H9 (cell line): ENCODE results near the gene SYT7. TPM values are rescaled to one million over a fixed set of nuclear protein-coding genes. Genes with fewer than 3 reads are reported as not detected.

Experiments used
- DNase-seq: peaks from one replicate; pipeline ENCODE4 v3.0.0-alpha.2; 2017
- H2AFZ ChIP-seq: one replicate; pipeline ENCODE4 v1.6.1; 2013; ENCODE audit warnings: mild to moderate bottlenecking, low read length, control low read depth, moderate library complexity
- H2AK5ac ChIP-seq: 2 replicates; pipeline ENCODE4 v1.6.1; 2013; ENCODE audit warnings: low read length, control low read depth, mixed read lengths; ENCODE audit not compliant: insufficient read length
- H2BK120ac ChIP-seq: one replicate; pipeline ENCODE4 v1.6.1; 2013; ENCODE audit warnings: low read depth, mild to moderate bottlenecking, low read length, control low read depth, inconsistent platforms; ENCODE audit not compliant: poor library complexity, severe bottlenecking
- H2BK12ac ChIP-seq: 2 replicates; pipeline ENCODE4 v1.6.1; 2013; ENCODE audit warnings: low read length, control low read depth, mixed read lengths, low read depth; ENCODE audit not compliant: insufficient read length
- H2BK15ac ChIP-seq: 2 replicates; pipeline ENCODE4 v1.6.1; 2013; ENCODE audit warnings: low read depth, low read length, control low read depth
- H2BK20ac ChIP-seq: one replicate; pipeline ENCODE4 v1.6.1; 2013; ENCODE audit warnings: low read depth, mild to moderate bottlenecking, low read length, control low read depth, inconsistent platforms; ENCODE audit not compliant: poor library complexity, severe bottlenecking
- H2BK5ac ChIP-seq: 2 replicates; pipeline ENCODE4 v1.6.1; 2013; ENCODE audit warnings: low read length, control low read depth, mixed read lengths; ENCODE audit not compliant: insufficient read length
- H3K14ac ChIP-seq: 2 replicates; pipeline ENCODE4 v1.6.1; 2013; ENCODE audit warnings: low read length, control low read depth; ENCODE audit not compliant: insufficient read depth
- H3K18ac ChIP-seq: 2 replicates; pipeline ENCODE4 v1.6.1; 2013; ENCODE audit warnings: low read depth, mild to moderate bottlenecking, mixed read lengths, low read length, control low read depth; ENCODE audit not compliant: insufficient read length
- H3K23ac ChIP-seq: 2 replicates; pipeline ENCODE4 v1.6.1; 2013; ENCODE audit warnings: low read length, control low read depth, mixed read lengths, low read depth; ENCODE audit not compliant: insufficient read length
- H3K23me2 ChIP-seq: 2 replicates; pipeline ENCODE4 v1.6.1; 2013; ENCODE audit warnings: low read depth, mild to moderate bottlenecking, mixed read lengths, low read length, control low read depth; ENCODE audit not compliant: insufficient read length, poor library complexity, severe bottlenecking
- H3K27ac ChIP-seq: 2 replicates; pipeline ENCODE4 v1.5.1; 2013; ENCODE audit warnings: low read length, control low read depth, mixed read lengths, low read depth; ENCODE audit not compliant: insufficient read length
- H3K27me3 ChIP-seq: 2 replicates; pipeline ENCODE4 v1.6.1; 2013; ENCODE audit warnings: low read length, control low read depth, inconsistent platforms; ENCODE audit not compliant: insufficient read depth
- H3K4ac ChIP-seq: 2 replicates; pipeline ENCODE4 v1.6.1; 2013; ENCODE audit warnings: low read depth, mild to moderate bottlenecking, control low read depth, inconsistent platforms, low read length, moderate library complexity
- H3K4me1 ChIP-seq: 2 replicates; pipeline ENCODE4 v1.6.1; 2013; ENCODE audit warnings: low read length, control low read depth, inconsistent platforms; ENCODE audit not compliant: insufficient read depth
- H3K4me2 ChIP-seq: 2 replicates; pipeline ENCODE4 v1.6.1; 2013; ENCODE audit warnings: low read length, control low read depth, mixed read lengths; ENCODE audit not compliant: insufficient read length, insufficient read depth
- H3K56ac ChIP-seq: 2 replicates; pipeline ENCODE4 v1.6.1; 2013; ENCODE audit warnings: low read depth, mild to moderate bottlenecking, mixed read lengths, low read length, control low read depth; ENCODE audit not compliant: insufficient read length
- H3K79me1 ChIP-seq: 2 replicates; pipeline ENCODE4 v1.6.1; 2013; ENCODE audit warnings: low read depth, mild to moderate bottlenecking, moderate library complexity, low read length, control low read depth, inconsistent platforms; ENCODE audit not compliant: insufficient read depth, poor library complexity, severe bottlenecking
- H3K79me2 ChIP-seq: 2 replicates; pipeline ENCODE4 v1.6.1; 2013; ENCODE audit warnings: low read length, control low read depth, inconsistent platforms; ENCODE audit not compliant: insufficient read depth
- H3K9ac ChIP-seq: 2 replicates; pipeline ENCODE4 v1.6.1; 2013; ENCODE audit warnings: low read length, control low read depth, mixed read lengths; ENCODE audit not compliant: insufficient read length; ENCODE audit errors: extremely low read depth
- H3K9me3 ChIP-seq: one replicate; pipeline ENCODE4 v1.6.1; 2013; ENCODE audit warnings: low read depth, low read length, inconsistent platforms; ENCODE audit not compliant: control insufficient read depth
- H3T11ph ChIP-seq: one replicate; pipeline ENCODE4 v1.6.1; 2013; ENCODE audit warnings: mild to moderate bottlenecking, low read length, control low read depth, inconsistent platforms
- H4K20me1 ChIP-seq: one replicate; pipeline ENCODE4 v1.6.1; 2013; ENCODE audit not compliant: control insufficient read depth, insufficient read length, insufficient read depth
- H4K5ac ChIP-seq: 2 replicates; pipeline ENCODE4 v1.6.1; 2013; ENCODE audit warnings: low read depth, mild to moderate bottlenecking, mixed read lengths, low read length, control low read depth; ENCODE audit not compliant: insufficient read length
- H4K8ac ChIP-seq: replicated peaks from 2 replicates; pipeline ENCODE4 v1.6.1; 2013; ENCODE audit warnings: low read length, control low read depth, mixed read lengths, low read depth; ENCODE audit not compliant: insufficient read length
- H4K91ac ChIP-seq: 2 replicates; pipeline ENCODE4 v1.6.1; 2013; ENCODE audit warnings: low read depth, mild to moderate bottlenecking, moderate library complexity, mixed read lengths, low read length, control low read depth; ENCODE audit not compliant: insufficient read length
- H3K27ac Mint-ChIP-seq, 3 experiments: 2 replicates in 2 of 3; 3 replicates in 1 of 3; pipeline ENCODE4 v1.8.0; 2020 to 2021; ENCODE audit warnings: mixed read lengths in 3 of 3, mild to moderate bottlenecking in 1 of 3, moderate library complexity in 1 of 3
- H3K27me3 Mint-ChIP-seq: 2 replicates; pipeline ENCODE4 v1.8.0; 2021; ENCODE audit warnings: low read depth, mild to moderate bottlenecking, moderate library complexity, mixed read lengths
- H3K36me3 Mint-ChIP-seq, 3 experiments: 2 replicates in 2 of 3; 3 replicates in 1 of 3; pipeline ENCODE4 v1.8.0; 2020 to 2021; ENCODE audit warnings: low read depth in 3 of 3, mixed read lengths in 3 of 3; ENCODE audit not compliant: insufficient read depth in 1 of 3
- H3K4me1 Mint-ChIP-seq, 2 experiments: 2 replicates each; pipeline ENCODE4 v1.8.0; 2020; ENCODE audit warnings: mixed read lengths in 2 of 2
- H3K4me3 Mint-ChIP-seq, 2 experiments: 2 replicates in 1 of 2; 3 replicates in 1 of 2; pipeline ENCODE4 v1.8.0; 2020 to 2021; ENCODE audit warnings: mild to moderate bottlenecking in 2 of 2, mixed read lengths in 2 of 2, moderate library complexity in 1 of 2
- H3K9me3 Mint-ChIP-seq, 2 experiments: 2 replicates in 1 of 2; 3 replicates in 1 of 2; pipeline ENCODE4 v1.8.0; 2020; ENCODE audit warnings: mild to moderate bottlenecking in 2 of 2, mixed read lengths in 2 of 2, moderate library complexity in 1 of 2
- CTCF ChIP-seq: fragments of 200-600 bp; sonication (generic); conservative IDR thresholded peaks from 3 replicates; pipeline ENCODE4 v1.8.0; 2021; ENCODE audit warnings: antibody characterized with exemption, mild to moderate bottlenecking
- WGBS: extraction: QIAGEN DNeasy Blood & Tissue Kit; methylation state at CpG from one replicate; pipeline ENCODE4 v1.1.7; 2013; ENCODE audit warnings: missing lambda C conversion rate, low lambda C conversion rate, mixed read lengths; ENCODE audit not compliant: insufficient read length; ENCODE audit errors: extremely low coverage; 5-methylcytosine and 5-hydroxymethylcytosine counted together
- total RNA-seq: library from RNA; stranded (reverse); gene quantifications from 2 replicates; pipeline ENCODE4 v1.2.1, GENCODE V29; 2021

SYT7 gene
- total RNA-seq, 1 experiment from 2014 or later, result 8.8 TPM

GRCh38 chr11:61629082-61629833, 48.4 kb upstream of the SYT7 start:
- no peak overlapping the region for H2AK5ac ChIP-seq
- H4K5ac ChIP-seq, result no peak overlapping the region
- no peak overlapping the region for H3K23ac ChIP-seq
- no peak overlapping the region for H3T11ph ChIP-seq
- peak overlapping the region in 2 of 3 experiments; percentile 6 to 66; a peak in 2 of 7 replicates for H3K27ac Mint-ChIP-seq
- peaks cover 6% of the 10 kb centered on the region; the same call in 1 of the 2 replicates for H3K4me1 ChIP-seq
- no peak overlapping the region for H3K27ac ChIP-seq
- no peaks in the 10 kb centered on the region for H3K23me2 ChIP-seq
- H2AFZ ChIP-seq, result no peak overlapping the region
- peaks cover 1% of the 10 kb centered on the region; the same call in 1 of the 2 replicates for H3K27me3 Mint-ChIP-seq
- H2BK15ac ChIP-seq, result no peak overlapping the region
- H3K27me3 ChIP-seq, result no peaks in the 10 kb centered on the region
- peak overlapping the region; percentile 52 for H4K8ac ChIP-seq
- no peaks in the 10 kb centered on the region for H3K9me3 Mint-ChIP-seq
- H3K4ac ChIP-seq, result no peak overlapping the region
- no peak overlapping the region for H2BK5ac ChIP-seq
- no peak for DNase-seq
- no peaks in the 10 kb centered on the region for H3K79me2 ChIP-seq
- H3K36me3 Mint-ChIP-seq, result no peaks in the 10 kb centered on the region; a peak in 1 of 7 replicates
- peaks cover 44 to 48% of the 10 kb centered on the region in 2 experiments for H3K4me1 Mint-ChIP-seq
- no peaks in the 10 kb centered on the region for H3K79me1 ChIP-seq
- H2BK20ac ChIP-seq, result no peak overlapping the region
- no peak overlapping the region for H3K56ac ChIP-seq
- H3K4me2 ChIP-seq, result no peak overlapping the region
- TF ChIP-seq CTCF, result no peak
- no CpG with 5 or more reads among the region's 18 CpGs for WGBS
- no peak overlapping the region for H3K14ac ChIP-seq
- no peak overlapping the region for H3K18ac ChIP-seq
- no peak overlapping the region for H2BK120ac ChIP-seq
- H4K91ac ChIP-seq, result peak overlapping the region; percentile 47
- H4K20me1 ChIP-seq, result no peaks in the 10 kb centered on the region
- H2BK12ac ChIP-seq, result no peak overlapping the region
- H3K9me3 ChIP-seq, result no peaks in the 10 kb centered on the region
- H3K9ac ChIP-seq, result no peak overlapping the region
- H3K4me3 Mint-ChIP-seq, result peak overlapping the region in 1 of 2 experiments; percentile 40; a peak in 1 of 5 replicates
